Endothelial cell (in vitro differentiated cells): ENCODE results near the gene BYSL. TPM values are rescaled to one million over a fixed set of nuclear protein-coding genes. Genes with fewer than 3 reads are reported as not detected.

Experiments
- DNase-seq: peaks from one replicate; pipeline ENCODE4 v3.0.0; 2021; ENCODE audit warnings: low spot score
- H3K27ac Mint-ChIP-seq: one replicate; pipeline ENCODE4 v1.8.0; 2021; ENCODE audit warnings: mixed read lengths, inconsistent platforms; ENCODE audit not compliant: unreplicated experiment
- H3K27me3 Mint-ChIP-seq: one replicate; pipeline ENCODE4 v1.8.0; 2021; ENCODE audit warnings: mild to moderate bottlenecking, moderate library complexity, mixed read lengths, inconsistent platforms; ENCODE audit not compliant: unreplicated experiment
- H3K36me3 Mint-ChIP-seq: one replicate; pipeline ENCODE4 v1.8.0; 2021; ENCODE audit warnings: mild to moderate bottlenecking, low read depth, mixed read lengths, inconsistent platforms; ENCODE audit not compliant: unreplicated experiment
- H3K4me1 Mint-ChIP-seq: one replicate; pipeline ENCODE4 v1.8.0; 2021; ENCODE audit warnings: mild to moderate bottlenecking, mixed read lengths, inconsistent platforms; ENCODE audit not compliant: unreplicated experiment
- H3K4me3 Mint-ChIP-seq: one replicate; pipeline ENCODE4 v1.8.0; 2021; ENCODE audit warnings: mild to moderate bottlenecking, mixed read lengths, inconsistent platforms; ENCODE audit not compliant: unreplicated experiment
- H3K9me3 Mint-ChIP-seq: one replicate; pipeline ENCODE4 v1.8.0; 2021; ENCODE audit warnings: mixed read lengths, inconsistent platforms; ENCODE audit not compliant: unreplicated experiment
- total RNA-seq: library from RNA; stranded (reverse); fragmentation: NEBNext Ultra II Directional; extraction: Animal tissue kit (Norgen Biotek cat#: 25700); gene quantifications from one replicate; pipeline ENCODE4 v1.2.1, GENCODE V29; 2021; ENCODE audit not compliant: unreplicated experiment
- TF ChIP-seq, protein P1 (sequence below): fragments of 200-600 bp; sonication (generic); IDR thresholded peaks from one replicate; pipeline ENCODE4 v1.5.0; 2021; ENCODE audit warnings: antibody characterized with exemption; ENCODE audit not compliant: unreplicated experiment

BYSL gene
- total RNA-seq, 1 donor from 2014 or later, result 21.9 TPM

DNA sequence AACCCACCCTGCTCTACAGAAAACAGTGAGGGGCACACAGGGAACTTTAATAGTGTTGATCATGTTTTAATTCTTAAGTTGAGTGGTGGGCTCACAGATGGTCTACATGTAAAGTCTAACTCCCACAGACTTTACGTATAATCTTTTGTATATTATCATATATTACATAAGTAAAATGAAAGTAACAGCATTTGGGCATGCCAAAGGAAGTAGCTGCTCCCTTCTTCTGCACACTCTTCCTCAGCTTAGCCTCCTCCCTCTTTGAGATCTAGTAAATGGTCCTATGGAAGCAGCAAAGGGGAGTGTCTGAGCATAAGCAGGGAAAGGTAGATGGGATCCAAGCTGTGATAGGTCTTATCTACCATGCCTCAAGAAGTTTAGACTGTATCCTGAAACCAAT, 11.6 kb upstream of the BYSL start:
- H3K27me3 Mint-ChIP-seq, result peaks cover 3% of the 10 kb centered on the region
- peaks cover 38% of the 10 kb centered on the region for H3K36me3 Mint-ChIP-seq
- no peak overlapping the region for H3K4me3 Mint-ChIP-seq
- TF ChIP-seq, protein P1, sequence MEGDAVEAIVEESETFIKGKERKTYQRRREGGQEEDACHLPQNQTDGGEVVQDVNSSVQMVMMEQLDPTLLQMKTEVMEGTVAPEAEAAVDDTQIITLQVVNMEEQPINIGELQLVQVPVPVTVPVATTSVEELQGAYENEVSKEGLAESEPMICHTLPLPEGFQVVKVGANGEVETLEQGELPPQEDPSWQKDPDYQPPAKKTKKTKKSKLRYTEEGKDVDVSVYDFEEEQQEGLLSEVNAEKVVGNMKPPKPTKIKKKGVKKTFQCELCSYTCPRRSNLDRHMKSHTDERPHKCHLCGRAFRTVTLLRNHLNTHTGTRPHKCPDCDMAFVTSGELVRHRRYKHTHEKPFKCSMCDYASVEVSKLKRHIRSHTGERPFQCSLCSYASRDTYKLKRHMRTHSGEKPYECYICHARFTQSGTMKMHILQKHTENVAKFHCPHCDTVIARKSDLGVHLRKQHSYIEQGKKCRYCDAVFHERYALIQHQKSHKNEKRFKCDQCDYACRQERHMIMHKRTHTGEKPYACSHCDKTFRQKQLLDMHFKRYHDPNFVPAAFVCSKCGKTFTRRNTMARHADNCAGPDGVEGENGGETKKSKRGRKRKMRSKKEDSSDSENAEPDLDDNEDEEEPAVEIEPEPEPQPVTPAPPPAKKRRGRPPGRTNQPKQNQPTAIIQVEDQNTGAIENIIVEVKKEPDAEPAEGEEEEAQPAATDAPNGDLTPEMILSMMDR, result no peak
- H3K9me3 Mint-ChIP-seq, result no peaks in the 10 kb centered on the region
- no peak for DNase-seq
- H3K4me1 Mint-ChIP-seq, result peaks cover 11% of the 10 kb centered on the region
- H3K27ac Mint-ChIP-seq, result no peak overlapping the region

DNA sequence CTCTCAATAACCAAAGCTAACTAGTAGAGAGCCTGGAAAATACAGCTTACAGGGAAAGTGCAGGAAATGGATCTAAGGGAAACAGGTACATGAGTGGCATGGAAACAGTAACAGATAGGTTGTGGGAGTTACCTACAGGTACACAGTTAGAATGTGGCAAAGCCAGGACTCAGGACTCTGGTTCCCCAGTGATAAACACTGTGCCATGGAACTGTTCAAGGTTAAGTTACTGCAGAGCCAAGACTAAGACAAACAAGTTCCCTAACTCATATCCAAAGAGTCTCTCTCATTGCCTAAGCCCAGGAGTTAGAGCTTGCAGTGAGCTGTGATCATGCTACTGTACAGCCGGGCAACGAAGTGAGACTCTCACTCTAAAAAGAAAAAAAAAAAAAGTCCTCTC, 7.0 kb upstream of the BYSL start:
- peak overlapping the region; percentile 57 for H3K4me3 Mint-ChIP-seq
- peaks cover 12% of the 10 kb centered on the region for H3K4me1 Mint-ChIP-seq
- TF ChIP-seq, protein P1, result no peak
- peaks cover 5% of the 10 kb centered on the region for H3K27me3 Mint-ChIP-seq
- no peaks in the 10 kb centered on the region for H3K9me3 Mint-ChIP-seq
- DNase-seq, result no peak
- H3K36me3 Mint-ChIP-seq, result peaks cover 8% of the 10 kb centered on the region
- H3K27ac Mint-ChIP-seq, result peak overlapping the region; percentile 97

DNA sequence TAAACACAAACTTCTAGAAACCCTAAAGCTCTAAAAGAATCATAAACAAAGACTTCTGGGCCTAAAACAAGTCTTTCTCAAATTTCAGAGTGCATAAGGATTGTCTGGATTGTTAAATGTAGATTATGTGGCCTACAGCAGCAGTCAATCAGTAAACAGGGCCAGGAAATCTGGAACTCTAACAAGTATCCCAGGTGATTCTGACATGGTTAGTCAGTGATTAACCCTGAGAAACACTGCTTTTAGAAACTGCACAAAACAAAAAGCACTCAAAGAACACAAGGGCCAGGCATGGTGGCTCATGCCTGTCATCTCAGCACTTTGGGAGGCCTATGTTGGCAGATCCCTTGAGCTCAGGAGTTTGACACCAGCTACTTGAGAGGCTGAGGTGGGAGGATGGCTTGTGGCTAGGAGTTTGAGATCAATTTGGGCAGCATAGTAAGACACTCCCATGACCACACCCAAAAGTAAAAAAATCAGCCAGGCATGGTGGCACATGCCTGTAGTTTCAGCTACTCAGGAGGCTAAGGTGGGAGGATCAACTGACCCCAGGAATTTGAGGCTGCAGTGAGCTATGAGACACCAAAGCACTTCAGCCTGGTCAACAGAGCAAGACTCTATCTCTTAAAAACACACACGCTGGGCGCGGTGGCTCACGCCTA, 6.3 kb upstream of the BYSL start:
- Mint-ChIP-seq H3K4me3 (peak overlapping the region; percentile 57), H3K27ac (peak overlapping the region; percentile 97), H3K27me3 (peaks cover 5% of the 10 kb centered on the region), H3K36me3 (peaks cover 8% of the 10 kb centered on the region), H3K4me1 (peaks cover 16% of the 10 kb centered on the region), H3K9me3 (no peaks in the 10 kb centered on the region)
- TF ChIP-seq, protein P1, result no peak
- no peak for DNase-seq

DNA sequence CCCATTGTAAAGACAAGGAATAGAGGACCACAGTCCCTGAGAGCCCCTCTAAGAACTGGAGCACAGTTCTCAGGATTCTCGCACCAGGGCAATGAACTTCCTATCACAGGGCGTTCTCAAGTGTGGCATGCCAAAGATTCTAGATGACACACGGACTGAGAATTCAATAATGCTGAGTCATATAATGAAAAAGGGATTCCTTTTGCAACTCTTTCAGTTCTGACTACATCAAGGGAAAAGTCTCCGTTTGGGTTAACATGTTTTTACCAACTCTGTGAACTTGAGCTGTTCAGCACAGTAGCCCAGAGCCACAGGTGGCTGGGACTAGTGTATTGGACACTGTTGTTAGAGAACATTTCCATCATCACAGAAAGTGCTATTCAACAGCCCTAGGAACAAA, 3.8 kb upstream of the BYSL start:
- TF ChIP-seq, protein P1, result no peak
- no peaks in the 10 kb centered on the region for H3K9me3 Mint-ChIP-seq
- H3K4me3 Mint-ChIP-seq, result no peak overlapping the region
- no peak for DNase-seq
- peaks cover 32% of the 10 kb centered on the region for H3K4me1 Mint-ChIP-seq
- peaks cover 12% of the 10 kb centered on the region for H3K27me3 Mint-ChIP-seq
- peaks cover 8% of the 10 kb centered on the region for H3K36me3 Mint-ChIP-seq
- no peak overlapping the region for H3K27ac Mint-ChIP-seq

DNA sequence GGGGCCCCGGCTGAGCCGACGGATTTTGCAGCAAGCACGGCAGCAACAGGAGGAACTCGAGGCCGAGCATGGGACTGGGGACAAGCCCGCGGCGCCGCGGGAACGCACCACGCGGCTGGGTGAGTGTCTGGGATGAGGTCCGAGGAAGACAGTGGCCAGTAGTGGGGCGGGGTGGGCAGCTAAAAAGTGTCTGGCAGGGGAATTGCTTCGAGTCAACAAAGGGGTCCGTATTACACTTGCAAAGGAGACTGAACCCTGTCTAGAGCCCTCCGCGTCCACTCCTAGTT, 356 bp downstream of the BYSL start:
- peaks cover 26% of the 10 kb centered on the region for H3K4me1 Mint-ChIP-seq

More for the DNA sequence above, 356 bp downstream of the BYSL start:
- peaks cover 12% of the 10 kb centered on the region for H3K36me3 Mint-ChIP-seq
- TF ChIP-seq, protein P1, result no peak
- DNase-seq, result no peak
- H3K9me3 Mint-ChIP-seq, result no peaks in the 10 kb centered on the region
- peak overlapping the region; percentile 97 for H3K4me3 Mint-ChIP-seq
- peaks cover 8% of the 10 kb centered on the region for H3K27me3 Mint-ChIP-seq
- H3K27ac Mint-ChIP-seq, result peak overlapping the region; percentile 99
